ENCODE data around the gene IGBP1. TPM values are rescaled to one million over a fixed set of nuclear protein-coding genes. Genes with fewer than 3 reads are reported as not detected.

Gene IGBP1
- total RNA-seq, 2 donors from 2014 or later: 37.1 to 43.2 TPM

GRCh38 chrX:70172964-70173363, 39.7 kb downstream of the IGBP1 start:
- TF ChIP-seq CTCF (IDR thresholded peaks at IDR 0.05): no peak
- ATAC-seq (ENCODE audit: insufficient number of reproducible peaks, low FRiP score, low read depth) (no peak), DNase-seq (ENCODE audit: low spot score) (no peak)
- H3K9me3 ChIP-seq: no peaks in the 10 kb centered on the region
- no peak overlapping the region for H3K27ac ChIP-seq
- no peaks in the 10 kb centered on the region for H3K27me3 ChIP-seq (replicated peaks; ENCODE audit: insufficient read depth)
- no peaks in the 10 kb centered on the region for H3K36me3 ChIP-seq
- H3K4me3 ChIP-seq: no peak overlapping the region
- peaks cover 0 to 3% of the 10 kb centered on the region in 2 donors for H3K4me1 ChIP-seq (ENCODE audit: control insufficient read depth in 1 of 2, low read depth in 2 of 2)

DNA sequence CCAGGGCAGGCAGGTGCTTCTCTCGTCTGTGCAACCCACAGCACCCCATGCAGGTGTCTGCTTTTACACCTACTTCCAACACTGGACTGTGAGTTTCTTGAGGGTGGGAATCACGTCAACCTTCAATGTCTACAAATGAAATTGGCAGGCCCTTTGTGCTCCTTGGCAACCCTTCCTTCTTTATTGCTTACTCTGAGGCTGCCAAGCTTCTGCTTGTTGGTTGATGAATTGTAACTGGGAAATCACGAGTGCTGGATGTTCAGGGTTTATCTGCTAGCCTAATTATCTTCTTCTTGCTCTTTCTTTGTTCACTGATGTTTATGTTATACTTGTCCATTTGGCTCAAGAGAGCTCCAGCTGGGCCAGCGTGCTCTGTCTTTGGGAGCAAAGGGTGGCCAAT, 41.5 kb downstream of the IGBP1 start:
- no peaks in the 10 kb centered on the region for H3K4me1 ChIP-seq (ENCODE audit: control insufficient read depth in 1 of 2, low read depth in 2 of 2)
- DNase-seq (ENCODE audit: low spot score): no peak
- no peaks in the 10 kb centered on the region for H3K9me3 ChIP-seq
- ATAC-seq (ENCODE audit: insufficient number of reproducible peaks, low FRiP score, low read depth): no peak
- H3K27ac ChIP-seq: no peak overlapping the region
- no peak overlapping the region for H3K4me3 ChIP-seq
- H3K36me3 ChIP-seq: no peaks in the 10 kb centered on the region
- no peak for TF ChIP-seq CTCF (IDR thresholded peaks at IDR 0.05)
- H3K27me3 ChIP-seq (replicated peaks; ENCODE audit: insufficient read depth): no peaks in the 10 kb centered on the region

- ATAC-seq (ENCODE audit: insufficient number of reproducible peaks, low FRiP score, low read depth): no peak
- H3K27me3 ChIP-seq (replicated peaks; ENCODE audit: insufficient read depth): no peaks in the 10 kb centered on the region
- no peaks in the 10 kb centered on the region for H3K4me1 ChIP-seq (ENCODE audit: control insufficient read depth in 1 of 2, low read depth in 2 of 2)
- no peaks in the 10 kb centered on the region for H3K9me3 ChIP-seq
- no peaks in the 10 kb centered on the region for H3K36me3 ChIP-seq
- TF ChIP-seq CTCF (IDR thresholded peaks at IDR 0.05): no peak
- H3K4me3 ChIP-seq: no peak overlapping the region
- DNase-seq (ENCODE audit: low spot score): no peak
- H3K27ac ChIP-seq: no peak overlapping the region
These were observed 42.1 kb downstream of the IGBP1 start for GRCh38 chrX:70175338-70175737.

DNA sequence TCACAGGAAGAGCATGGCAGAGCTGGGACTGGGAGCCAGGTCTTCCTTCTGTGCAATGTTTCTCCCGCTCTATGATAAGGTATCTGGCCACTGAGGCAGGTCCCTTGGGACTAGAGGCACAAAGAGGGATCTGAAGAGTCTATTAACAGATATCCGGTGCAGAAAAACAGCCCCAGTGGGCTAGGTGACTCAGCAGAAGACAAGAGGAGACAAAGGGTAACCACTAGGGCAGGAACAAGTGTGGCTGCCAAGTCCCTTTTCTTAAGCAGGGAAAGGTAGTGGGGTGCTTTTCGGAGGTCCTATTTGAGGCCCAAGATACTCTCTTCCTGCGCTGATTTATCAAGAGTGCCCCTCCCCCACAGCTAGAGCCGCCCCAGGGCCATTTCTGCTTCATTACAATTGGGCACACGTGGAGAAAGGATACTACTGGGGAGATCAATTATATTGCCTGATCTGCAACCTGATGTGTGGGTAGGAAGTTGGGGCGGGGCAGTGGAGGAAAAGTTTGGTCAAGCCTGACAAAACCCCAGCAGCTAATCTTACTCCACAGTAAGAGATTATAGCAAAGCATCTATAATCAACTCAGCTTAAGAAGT, 43.8 kb downstream of the IGBP1 start, which contains the start of gene DGAT2L6:
DGAT2L6 (plus strand) TSS at position 546 of the 596 bp plus-strand sequence. CDS start 100 bp downstream, outside the sequence.
- H3K4me3 ChIP-seq: no peak within 1 kb of the TSS
- DNase-seq (ENCODE audit: low spot score) (no peak), ATAC-seq (ENCODE audit: insufficient number of reproducible peaks, low FRiP score, low read depth) (no peak)
- H3K4me1 ChIP-seq (ENCODE audit: control insufficient read depth in 1 of 2, low read depth in 2 of 2): no peaks in the 10 kb centered on the region
- no peak within 1 kb of the TSS for H3K27ac ChIP-seq
- no peak for TF ChIP-seq CTCF (IDR thresholded peaks at IDR 0.05)
- no peaks in the 10 kb centered on the region for H3K9me3 ChIP-seq
- H3K27me3 ChIP-seq (replicated peaks; ENCODE audit: insufficient read depth): no peaks in the 10 kb centered on the region
- no peaks in the 10 kb centered on the region for H3K36me3 ChIP-seq

- no peaks in the 10 kb centered on the region for H3K4me1 ChIP-seq (ENCODE audit: control insufficient read depth in 1 of 2, low read depth in 2 of 2)
- no peak overlapping the region for H3K4me3 ChIP-seq
- DNase-seq (ENCODE audit: low spot score) (no peak), ATAC-seq (ENCODE audit: insufficient number of reproducible peaks, low FRiP score, low read depth) (no peak)
- no peaks in the 10 kb centered on the region for H3K27me3 ChIP-seq (replicated peaks; ENCODE audit: insufficient read depth)
- no peak for TF ChIP-seq CTCF (IDR thresholded peaks at IDR 0.05)
- H3K9me3 ChIP-seq: no peaks in the 10 kb centered on the region
- H3K36me3 ChIP-seq: no peaks in the 10 kb centered on the region
- H3K27ac ChIP-seq: no peak overlapping the region
These were observed 49.8 kb downstream of the IGBP1 start for GRCh38 chrX:70183091-70183490.

Data from thoracic aorta (tissue), 2 donors.